Endothelial cell of umbilical vein (primary cell): Measurements from ENCODE around the gene KCNB1.

ENCODE experiments used
- EZH2 ChIP-seq: IDR thresholded peaks from 2 replicates; pipeline ENCODE4 v1.6.1; 2012; ENCODE audit warnings: borderline replicate concordance, low read depth, mild to moderate bottlenecking, moderate library complexity, low read length, inconsistent platforms; ENCODE audit not compliant: severe bottlenecking
- FOS ChIP-seq: IDR thresholded peaks from 2 replicates; pipeline ENCODE4 v1.6.1; 2011; ENCODE audit warnings: mild to moderate bottlenecking, low read length, moderate library complexity, borderline replicate concordance; ENCODE audit not compliant: insufficient read depth
- GATA2 ChIP-seq: IDR thresholded peaks from 2 replicates; pipeline ENCODE4 v1.7.0; 2011; ENCODE audit warnings: low read depth, mild to moderate bottlenecking, moderate library complexity, mixed read lengths, low read length; ENCODE audit not compliant: insufficient read length, insufficient read depth
- JUN ChIP-seq: IDR thresholded peaks from 2 replicates; pipeline ENCODE4 v1.6.1; 2011; ENCODE audit warnings: borderline replicate concordance, low read depth; ENCODE audit not compliant: insufficient read length, insufficient read depth
- MYC ChIP-seq: IDR thresholded peaks from one replicate; pipeline ENCODE4 v1.6.1; 2011; ENCODE audit warnings: mild to moderate bottlenecking, low read depth, low read length
- POLR2A ChIP-seq: IDR thresholded peaks from 2 replicates; pipeline ENCODE4 v1.6.1; 2012; ENCODE audit warnings: low read depth, mild to moderate bottlenecking, control low read depth, low read length
- POLR2AphosphoS5 ChIP-seq: IDR thresholded peaks from 2 replicates; pipeline ENCODE4 v1.6.1; 2012; ENCODE audit warnings: low read depth, mild to moderate bottlenecking, control low read depth, low read length, moderate library complexity; ENCODE audit not compliant: insufficient read depth
- TF ChIP-seq, protein P1 (sequence below), 2 donors: IDR thresholded peaks; 1 replicate in 1 of 2; 2 replicates in 1 of 2; pipeline ENCODE4 v1.5.1; 2011; ENCODE audit warnings: low read length in 2 of 2, mild to moderate bottlenecking in 2 of 2, moderate library complexity in 2 of 2, control low read depth in 1 of 2, inconsistent platforms in 1 of 2, low read depth in 1 of 2; ENCODE audit not compliant: insufficient read depth in 1 of 2; ENCODE audit errors: extremely low read depth in 1 of 2
- TF ChIP-seq, protein P2 (sequence below): IDR thresholded peaks from 2 replicates; pipeline ENCODE4 v1.6.1; 2011; ENCODE audit not compliant: insufficient read depth, insufficient read length

DNA sequence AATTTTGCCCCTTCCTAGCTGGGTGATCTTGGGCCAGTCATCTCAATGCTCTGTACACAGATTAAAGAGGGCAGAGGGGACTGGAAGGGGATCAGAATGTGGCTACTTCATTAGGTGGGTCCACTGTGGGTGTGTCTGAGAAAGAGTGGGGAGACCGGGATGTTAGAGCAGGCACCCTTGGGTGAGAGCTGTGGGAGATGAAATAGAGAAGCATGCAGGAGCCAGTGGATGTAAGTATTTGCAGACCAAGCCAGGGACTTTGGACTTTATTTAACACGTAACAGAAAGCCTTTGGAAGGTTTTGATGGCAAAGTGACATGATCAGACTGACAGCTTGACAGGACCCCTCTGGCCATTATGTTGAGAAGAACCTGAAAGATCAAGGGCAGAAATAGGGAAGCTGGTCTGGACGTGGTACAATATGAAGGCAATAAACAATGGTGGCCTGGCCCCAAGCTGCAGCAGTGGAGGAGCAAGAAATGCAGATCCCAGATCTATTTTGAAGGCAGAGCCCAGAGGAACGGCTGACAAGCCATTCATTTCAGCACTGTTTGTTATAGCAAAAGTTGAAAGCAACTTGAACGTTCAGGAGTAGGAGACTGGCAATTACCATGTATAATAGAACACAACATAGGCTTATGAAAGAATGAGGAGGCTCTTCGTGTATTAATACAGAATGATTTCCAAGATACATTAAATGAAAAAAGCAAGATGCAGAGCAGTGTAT, 122.1 kb downstream of the KCNB1 start:
- TF ChIP-seq, protein P1, sequence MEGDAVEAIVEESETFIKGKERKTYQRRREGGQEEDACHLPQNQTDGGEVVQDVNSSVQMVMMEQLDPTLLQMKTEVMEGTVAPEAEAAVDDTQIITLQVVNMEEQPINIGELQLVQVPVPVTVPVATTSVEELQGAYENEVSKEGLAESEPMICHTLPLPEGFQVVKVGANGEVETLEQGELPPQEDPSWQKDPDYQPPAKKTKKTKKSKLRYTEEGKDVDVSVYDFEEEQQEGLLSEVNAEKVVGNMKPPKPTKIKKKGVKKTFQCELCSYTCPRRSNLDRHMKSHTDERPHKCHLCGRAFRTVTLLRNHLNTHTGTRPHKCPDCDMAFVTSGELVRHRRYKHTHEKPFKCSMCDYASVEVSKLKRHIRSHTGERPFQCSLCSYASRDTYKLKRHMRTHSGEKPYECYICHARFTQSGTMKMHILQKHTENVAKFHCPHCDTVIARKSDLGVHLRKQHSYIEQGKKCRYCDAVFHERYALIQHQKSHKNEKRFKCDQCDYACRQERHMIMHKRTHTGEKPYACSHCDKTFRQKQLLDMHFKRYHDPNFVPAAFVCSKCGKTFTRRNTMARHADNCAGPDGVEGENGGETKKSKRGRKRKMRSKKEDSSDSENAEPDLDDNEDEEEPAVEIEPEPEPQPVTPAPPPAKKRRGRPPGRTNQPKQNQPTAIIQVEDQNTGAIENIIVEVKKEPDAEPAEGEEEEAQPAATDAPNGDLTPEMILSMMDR (IDR thresholded peaks at IDR 0.05; ENCODE audit: extremely low read depth in 1 of 2, insufficient read depth in 1 of 2, low read depth in 1 of 2, low read length in 2 of 2): no peak
- TF ChIP-seq EZH2 (no peak), POLR2AphosphoS5 (no peak), MYC (no peak), POLR2A (no peak), FOS (no peak), JUN (no peak), GATA2 (no peak)
- TF ChIP-seq, protein P2, sequence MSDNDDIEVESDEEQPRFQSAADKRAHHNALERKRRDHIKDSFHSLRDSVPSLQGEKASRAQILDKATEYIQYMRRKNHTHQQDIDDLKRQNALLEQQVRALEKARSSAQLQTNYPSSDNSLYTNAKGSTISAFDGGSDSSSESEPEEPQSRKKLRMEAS: no peak
